D721Med (cell line): ENCODE data around the gene GPANK1.
A peak's percentile ranks its signal among the peaks of the same experiment; 100 is the strongest.

ENCODE experiments used
- DNase-seq: peaks from one replicate; pipeline ENCODE4 v3.0.0; 2011; ENCODE audit warnings: low spot score; ENCODE audit not compliant: insufficient read length
- FAIRE-seq: peaks from 2 replicates; lab custom pipeline; 2011; peaks lifted over from hg19 to GRCh38; lab: Jason Lieb, UNC
- TF ChIP-seq, protein P1 (sequence below): IDR thresholded peaks from 2 replicates; pipeline ENCODE4 v1.5.1; 2012; ENCODE audit warnings: mild to moderate bottlenecking, control low read depth; ENCODE audit not compliant: insufficient read depth; ENCODE audit errors: missing control alignments

Gene GPANK1

DNA sequence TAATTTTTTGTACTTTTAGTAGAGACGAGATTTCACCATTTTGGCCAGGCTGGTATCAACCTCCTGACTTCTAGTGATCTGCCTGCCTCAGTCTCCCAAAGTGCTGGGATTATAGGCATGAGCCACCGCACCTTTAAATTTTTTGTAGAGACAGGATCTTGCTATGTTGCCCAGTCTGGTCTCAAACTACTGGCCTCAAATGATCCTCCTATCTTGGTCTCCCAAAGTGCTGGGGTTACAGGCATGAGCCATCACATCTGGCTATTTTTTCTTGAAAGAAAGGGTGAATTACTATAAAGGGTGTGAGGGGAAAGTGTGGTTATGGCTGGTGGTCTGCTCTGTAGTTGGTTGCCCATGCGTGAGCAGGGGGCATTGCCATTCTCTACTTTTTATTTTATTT lies 43.4 kb upstream of the GPANK1 start:
- FAIRE-seq (no peak), DNase-seq (no peak)
- TF ChIP-seq, protein P1, sequence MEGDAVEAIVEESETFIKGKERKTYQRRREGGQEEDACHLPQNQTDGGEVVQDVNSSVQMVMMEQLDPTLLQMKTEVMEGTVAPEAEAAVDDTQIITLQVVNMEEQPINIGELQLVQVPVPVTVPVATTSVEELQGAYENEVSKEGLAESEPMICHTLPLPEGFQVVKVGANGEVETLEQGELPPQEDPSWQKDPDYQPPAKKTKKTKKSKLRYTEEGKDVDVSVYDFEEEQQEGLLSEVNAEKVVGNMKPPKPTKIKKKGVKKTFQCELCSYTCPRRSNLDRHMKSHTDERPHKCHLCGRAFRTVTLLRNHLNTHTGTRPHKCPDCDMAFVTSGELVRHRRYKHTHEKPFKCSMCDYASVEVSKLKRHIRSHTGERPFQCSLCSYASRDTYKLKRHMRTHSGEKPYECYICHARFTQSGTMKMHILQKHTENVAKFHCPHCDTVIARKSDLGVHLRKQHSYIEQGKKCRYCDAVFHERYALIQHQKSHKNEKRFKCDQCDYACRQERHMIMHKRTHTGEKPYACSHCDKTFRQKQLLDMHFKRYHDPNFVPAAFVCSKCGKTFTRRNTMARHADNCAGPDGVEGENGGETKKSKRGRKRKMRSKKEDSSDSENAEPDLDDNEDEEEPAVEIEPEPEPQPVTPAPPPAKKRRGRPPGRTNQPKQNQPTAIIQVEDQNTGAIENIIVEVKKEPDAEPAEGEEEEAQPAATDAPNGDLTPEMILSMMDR = no peak

DNA sequence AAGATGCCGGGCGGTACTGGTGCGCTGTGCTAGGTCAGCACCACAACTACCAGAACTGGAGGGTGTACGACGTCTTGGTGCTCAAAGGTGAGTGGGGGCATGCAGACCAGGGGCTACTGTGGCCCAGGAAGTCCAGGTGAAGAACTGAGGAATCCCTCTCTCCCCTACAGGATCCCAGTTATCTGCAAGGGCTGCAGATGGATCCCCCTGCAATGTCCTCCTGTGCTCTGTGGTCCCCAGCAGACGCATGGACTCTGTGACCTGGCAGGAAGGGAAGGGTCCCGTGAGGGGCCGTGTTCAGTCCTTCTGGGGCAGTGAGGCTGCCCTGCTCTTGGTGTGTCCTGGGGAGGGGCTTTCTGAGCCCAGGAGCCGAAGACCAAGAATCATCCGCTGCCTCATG lies 42.9 kb upstream of the GPANK1 start:
- TF ChIP-seq, protein P1 = no peak
- DNase-seq (no peak), FAIRE-seq (no peak)

DNA sequence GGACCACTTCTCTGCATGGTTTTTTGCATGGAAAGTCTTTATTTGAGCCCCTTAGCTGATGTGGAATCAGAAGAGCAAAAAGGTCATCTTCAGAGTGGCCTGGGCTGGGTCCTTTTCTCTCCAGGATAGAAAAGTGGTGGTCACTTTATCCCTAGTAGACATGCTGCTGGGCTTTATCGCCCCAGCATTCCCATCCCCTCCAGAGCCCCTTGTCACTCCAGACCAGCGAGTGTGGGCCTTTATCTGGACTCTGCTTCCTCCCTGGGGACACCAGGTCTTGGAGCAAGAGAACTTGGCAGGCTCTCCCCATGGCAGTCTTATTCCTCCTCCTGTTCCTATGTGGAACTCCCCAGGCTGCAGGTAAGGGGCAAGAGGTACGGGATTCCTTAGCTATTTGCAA lies 41.8 kb upstream of the GPANK1 start, which contains the start of gene LY6G6F:
TSS of gene LY6G6F (plus strand) at position 268 of the 400 bp plus-strand sequence. CDS start at position 309, 41 bp downstream.
- TF ChIP-seq, protein P1 = no peak
- DNase-seq (no peak), FAIRE-seq (no peak)

DNA sequence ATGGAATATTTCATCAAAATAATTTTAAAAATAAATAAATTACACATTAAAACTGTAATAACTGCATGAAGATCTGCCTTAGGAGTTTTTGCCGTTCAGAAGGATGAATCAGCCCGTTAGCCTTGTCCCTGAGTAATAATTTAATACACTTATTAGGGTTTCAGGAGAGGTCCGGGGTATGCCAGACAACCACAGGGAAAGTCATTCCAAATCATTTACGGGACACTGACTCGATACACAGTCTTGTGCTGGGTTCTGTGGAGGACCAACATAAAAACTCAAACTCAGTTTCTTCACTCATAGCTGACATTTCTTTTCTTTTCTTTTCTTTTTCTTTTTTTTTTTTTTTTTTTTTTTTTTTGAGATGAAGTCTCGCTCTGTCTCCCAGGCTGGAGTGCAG lies 41.1 kb upstream of the GPANK1 start:
- TF ChIP-seq, protein P1 = no peak
- no peak for FAIRE-seq
- DNase-seq = no peak

DNA sequence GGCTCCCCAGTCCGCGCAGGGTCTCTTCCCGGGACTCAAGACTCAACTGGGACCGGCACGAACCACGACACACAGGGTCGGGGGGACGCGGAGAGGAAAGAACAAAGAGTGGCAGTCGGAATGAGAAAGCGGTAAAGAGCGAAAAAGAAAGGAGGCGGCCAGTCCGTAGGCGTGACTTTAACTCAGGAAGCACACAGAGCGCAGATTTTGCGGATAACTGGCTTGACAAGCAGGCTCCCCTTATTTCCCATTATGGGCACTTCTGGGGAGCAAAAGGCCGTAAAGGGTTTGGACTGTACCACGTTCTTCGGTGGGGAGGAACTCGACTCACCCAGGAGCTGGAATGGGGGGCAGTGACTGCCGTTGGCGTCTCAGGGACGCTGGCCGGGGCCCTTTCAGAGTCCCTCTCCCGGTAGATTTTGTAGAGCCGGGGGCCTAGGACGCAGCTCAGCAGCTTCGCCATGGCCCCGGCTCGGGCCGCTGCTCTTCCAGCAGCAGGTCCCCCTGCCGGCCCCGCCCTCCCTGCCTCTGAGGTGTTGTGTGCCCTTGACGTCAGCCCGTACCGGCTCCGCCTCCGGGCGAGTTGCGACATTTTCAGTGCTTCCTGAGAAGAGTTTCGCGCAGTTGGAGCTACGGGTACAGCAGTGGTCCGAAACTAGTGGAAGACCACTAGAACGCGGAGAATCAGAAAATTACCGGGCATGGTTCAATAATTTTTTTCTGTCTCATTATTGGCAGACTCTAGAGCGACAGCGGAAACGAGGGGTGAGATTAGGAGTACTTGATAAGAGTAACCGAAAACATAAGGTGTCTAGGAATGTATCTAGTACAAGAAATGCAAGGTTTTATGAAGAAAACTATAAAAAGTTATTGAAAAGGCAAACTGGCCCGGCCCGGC lies 38.3 kb upstream of the GPANK1 start, which contains the start of gene ABHD16A:
TSS of gene ABHD16A (minus strand) at position 506 of the 898 bp plus-strand sequence. CDS start at position 463, 43 bp downstream.
- FAIRE-seq = no peak
- peak; percentile 98 for DNase-seq
- TF ChIP-seq, protein P1 = no peak

DNA sequence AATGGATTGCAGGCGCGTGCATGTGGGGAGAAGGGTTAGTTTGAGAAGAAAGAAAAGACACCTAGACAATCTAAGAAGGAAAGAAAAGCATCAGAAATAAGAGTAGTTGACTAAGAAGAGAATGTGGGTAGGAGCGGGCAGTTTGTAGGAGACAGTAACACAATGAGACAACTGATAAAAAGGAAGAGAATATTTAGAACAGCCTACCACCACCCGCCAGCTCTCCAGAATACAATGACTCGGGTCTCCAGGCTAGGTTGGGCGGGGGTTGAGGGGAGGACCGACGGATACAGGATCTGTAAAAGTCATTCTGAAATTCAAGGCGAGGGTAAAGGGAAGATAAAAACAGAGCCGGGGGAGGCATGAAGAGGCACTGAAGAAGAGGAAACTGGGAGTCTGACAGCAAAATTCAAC lies 37.6 kb upstream of the GPANK1 start:
- DNase-seq = no peak
- TF ChIP-seq, protein P1 = no peak
- FAIRE-seq = no peak
